ENCODE measurements around the gene PRTFDC1. TPM values are rescaled to one million over a fixed set of nuclear protein-coding genes. Genes with fewer than 3 reads are reported as not detected.
A peak's percentile ranks its signal among the peaks of the same experiment; 100 is the strongest.

Gene PRTFDC1
- total RNA-seq, 2 donors from 2014 or later: 14.5 to 18.3 TPM

GRCh38 chr10:24853661-24854060 lies 98.7 kb downstream of the PRTFDC1 start:
- Histone ChIP-seq H3K4me3 (ENCODE audit: low read length) (no peak overlapping the region), H3K27me3 (ENCODE audit: control insufficient read depth, insufficient read depth, low read length, poor library complexity, severe bottlenecking) (no peaks in the 10 kb centered on the region), H3K36me3 (ENCODE audit: control insufficient read depth, insufficient read depth, low read length) (no peaks in the 10 kb centered on the region), H3K4me1 (ENCODE audit: control insufficient read depth, insufficient read depth, low read length) (no peaks in the 10 kb centered on the region), H3K27ac (ENCODE audit: low read depth, low read length) (no peak overlapping the region), H3K9me3 (ENCODE audit: control insufficient read depth, low read length) (no peaks in the 10 kb centered on the region), H3K9ac (ENCODE audit: extremely low read depth, low read length, poor library complexity, severe bottlenecking) (no peak overlapping the region)
- H3K27ac Mint-ChIP-seq: no peak overlapping the region
- H3K36me3 Mint-ChIP-seq (ENCODE audit: low read depth): no peaks in the 10 kb centered on the region
- no peak for DNase-seq
- TF ChIP-seq CTCF (conservative IDR thresholded peaks at IDR 0.05): no peak
- no peaks in the 10 kb centered on the region for H3K27me3 Mint-ChIP-seq (ENCODE audit: insufficient read depth)
- H3K4me1 Mint-ChIP-seq: peaks cover 37% of the 10 kb centered on the region
- H3K4me3 Mint-ChIP-seq: no peak overlapping the region
- no peaks in the 10 kb centered on the region for H3K9me3 Mint-ChIP-seq

- Histone ChIP-seq H3K4me3 (ENCODE audit: low read length) (no peak overlapping the region), H3K27ac (ENCODE audit: low read depth, low read length) (peak overlapping the region; percentile 89), H3K36me3 (ENCODE audit: control insufficient read depth, insufficient read depth, low read length) (no peaks in the 10 kb centered on the region), H3K4me1 (ENCODE audit: control insufficient read depth, insufficient read depth, low read length) (no peaks in the 10 kb centered on the region), H3K27me3 (ENCODE audit: control insufficient read depth, insufficient read depth, low read length, poor library complexity, severe bottlenecking) (no peaks in the 10 kb centered on the region), H3K9ac (ENCODE audit: extremely low read depth, low read length, poor library complexity, severe bottlenecking) (no peak overlapping the region), H3K9me3 (ENCODE audit: control insufficient read depth, low read length) (no peaks in the 10 kb centered on the region)
- no peaks in the 10 kb centered on the region for H3K27me3 Mint-ChIP-seq (ENCODE audit: insufficient read depth)
- no peak overlapping the region for H3K27ac Mint-ChIP-seq
- H3K4me1 Mint-ChIP-seq: peaks cover 30% of the 10 kb centered on the region
- no peaks in the 10 kb centered on the region for H3K36me3 Mint-ChIP-seq (ENCODE audit: low read depth)
- no peak for TF ChIP-seq CTCF (conservative IDR thresholded peaks at IDR 0.05)
- no peak overlapping the region for H3K4me3 Mint-ChIP-seq
- no peaks in the 10 kb centered on the region for H3K9me3 Mint-ChIP-seq
- WGBS, 2 experiments (ENCODE audit: insufficient coverage in 1 of 2, insufficient read length in 1 of 2): 82 to 85% methylated on average over 10 to 11 of the region's 11 CpGs
- no peak for DNase-seq
These were observed 100.8 kb downstream of the PRTFDC1 start for GRCh38 chr10:24851629-24852028.

GRCh38 chr10:24850727-24851296 lies 101.6 kb downstream of the PRTFDC1 start:
- DNase-seq: no peak
- peak overlapping the region; percentile 85 for H3K27ac ChIP-seq (ENCODE audit: low read depth, low read length)
- Mint-ChIP-seq H3K36me3 (ENCODE audit: low read depth) (no peaks in the 10 kb centered on the region), H3K9me3 (no peaks in the 10 kb centered on the region), H3K27ac (no peak overlapping the region), H3K4me3 (no peak overlapping the region), H3K4me1 (peaks cover 30% of the 10 kb centered on the region), H3K27me3 (ENCODE audit: insufficient read depth) (no peaks in the 10 kb centered on the region)
- H3K9ac ChIP-seq (ENCODE audit: extremely low read depth, low read length, poor library complexity, severe bottlenecking): no peak overlapping the region
- no peaks in the 10 kb centered on the region for H3K27me3 ChIP-seq (ENCODE audit: control insufficient read depth, insufficient read depth, low read length, poor library complexity, severe bottlenecking)
- TF ChIP-seq CTCF (conservative IDR thresholded peaks at IDR 0.05): peak; percentile 38
- H3K4me3 ChIP-seq (ENCODE audit: low read length): no peak overlapping the region
- H3K9me3 ChIP-seq (ENCODE audit: control insufficient read depth, low read length): no peaks in the 10 kb centered on the region
- H3K4me1 ChIP-seq (ENCODE audit: control insufficient read depth, insufficient read depth, low read length): no peaks in the 10 kb centered on the region
- H3K36me3 ChIP-seq (ENCODE audit: control insufficient read depth, insufficient read depth, low read length): no peaks in the 10 kb centered on the region
- 56 to 88% methylated on average over 1 of the region's 1 CpG for WGBS, 2 experiments (ENCODE audit: insufficient coverage in 1 of 2, insufficient read length in 1 of 2)

Data from endodermal cell (in vitro differentiated cells).